Glutamatergic neuron (in vitro differentiated cells): ENCODE data around the gene APBA3. TPM values are rescaled to one million over a fixed set of nuclear protein-coding genes. Genes with fewer than 3 reads are reported as not detected.

Experiments
- DNase-seq: peaks from one replicate; pipeline ENCODE4 v3.0.0; 2022
- H3K27ac Mint-ChIP-seq: one replicate; pipeline ENCODE4 v1.8.0; 2020; ENCODE audit warnings: mild to moderate bottlenecking, mixed read lengths, inconsistent platforms; ENCODE audit not compliant: unreplicated experiment
- H3K27me3 Mint-ChIP-seq: one replicate; pipeline ENCODE4 v1.8.0; 2020; ENCODE audit warnings: mild to moderate bottlenecking, moderate library complexity, mixed read lengths, inconsistent platforms; ENCODE audit not compliant: unreplicated experiment
- H3K36me3 Mint-ChIP-seq: one replicate; pipeline ENCODE4 v1.8.0; 2020; ENCODE audit warnings: mild to moderate bottlenecking, mixed read lengths, inconsistent platforms; ENCODE audit not compliant: unreplicated experiment
- H3K4me1 Mint-ChIP-seq: one replicate; pipeline ENCODE4 v1.8.0; 2020; ENCODE audit warnings: mild to moderate bottlenecking, low read depth, mixed read lengths, inconsistent platforms; ENCODE audit not compliant: unreplicated experiment
- H3K4me3 Mint-ChIP-seq: one replicate; pipeline ENCODE4 v1.8.0; 2020; ENCODE audit warnings: mild to moderate bottlenecking, mixed read lengths, inconsistent platforms; ENCODE audit not compliant: unreplicated experiment
- H3K9me3 Mint-ChIP-seq: one replicate; pipeline ENCODE4 v1.8.0; 2020; ENCODE audit warnings: mild to moderate bottlenecking, moderate library complexity, mixed read lengths, inconsistent platforms; ENCODE audit not compliant: unreplicated experiment
- total RNA-seq: library from RNA; stranded (reverse); fragmentation: NEBNext Ultra II Directional; extraction: Animal tissue kit (Norgen Biotek cat#: 25700); gene quantifications from one replicate; pipeline ENCODE4 v1.2.1, GENCODE V29; 2021; ENCODE audit not compliant: unreplicated experiment
- TF ChIP-seq, protein P1 (sequence below): fragments of 200-600 bp; sonication (generic); IDR thresholded peaks from one replicate; pipeline ENCODE4 v1.5.0; 2021; ENCODE audit not compliant: partially characterized antibody, unreplicated experiment

APBA3 gene
- total RNA-seq, 1 donor from 2014 or later = 23.3 TPM

DNA sequence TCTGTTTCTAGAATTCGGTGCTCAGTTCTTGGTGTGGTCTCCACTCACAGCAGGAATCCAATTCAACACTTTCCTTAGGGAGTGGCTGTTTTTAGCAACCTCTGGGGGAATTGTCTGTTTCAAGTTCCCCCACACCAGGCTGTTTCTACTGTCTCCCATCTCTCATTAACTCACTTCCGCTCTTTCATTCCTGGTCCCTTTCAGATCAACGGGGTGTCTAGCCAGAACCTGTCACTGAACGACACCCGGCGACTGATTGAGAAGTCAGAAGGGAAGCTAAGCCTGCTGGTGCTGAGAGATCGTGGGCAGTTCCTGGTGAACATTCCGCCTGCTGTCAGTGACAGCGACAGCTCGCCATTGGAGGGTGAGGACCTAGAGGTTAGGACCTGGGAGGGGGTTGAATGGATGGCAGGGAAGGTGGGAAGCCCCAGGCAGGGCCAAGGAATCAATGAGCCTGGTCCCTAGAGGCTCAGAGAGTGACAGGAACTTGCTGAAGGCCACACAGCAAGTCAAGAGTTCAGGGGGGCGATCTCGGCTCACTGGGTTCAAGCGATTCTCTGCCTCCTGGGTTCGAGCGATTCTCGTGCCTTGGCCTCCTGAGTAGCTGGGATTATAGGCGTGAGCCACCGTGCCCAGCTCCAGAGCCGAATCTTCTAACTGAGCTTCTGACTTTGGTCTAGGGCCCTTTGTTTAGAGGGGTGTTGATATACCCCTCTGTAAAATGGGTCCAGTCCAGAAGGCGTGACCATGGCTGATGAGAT, 27.8 kb downstream of the APBA3 start:
- TF ChIP-seq, protein P1, sequence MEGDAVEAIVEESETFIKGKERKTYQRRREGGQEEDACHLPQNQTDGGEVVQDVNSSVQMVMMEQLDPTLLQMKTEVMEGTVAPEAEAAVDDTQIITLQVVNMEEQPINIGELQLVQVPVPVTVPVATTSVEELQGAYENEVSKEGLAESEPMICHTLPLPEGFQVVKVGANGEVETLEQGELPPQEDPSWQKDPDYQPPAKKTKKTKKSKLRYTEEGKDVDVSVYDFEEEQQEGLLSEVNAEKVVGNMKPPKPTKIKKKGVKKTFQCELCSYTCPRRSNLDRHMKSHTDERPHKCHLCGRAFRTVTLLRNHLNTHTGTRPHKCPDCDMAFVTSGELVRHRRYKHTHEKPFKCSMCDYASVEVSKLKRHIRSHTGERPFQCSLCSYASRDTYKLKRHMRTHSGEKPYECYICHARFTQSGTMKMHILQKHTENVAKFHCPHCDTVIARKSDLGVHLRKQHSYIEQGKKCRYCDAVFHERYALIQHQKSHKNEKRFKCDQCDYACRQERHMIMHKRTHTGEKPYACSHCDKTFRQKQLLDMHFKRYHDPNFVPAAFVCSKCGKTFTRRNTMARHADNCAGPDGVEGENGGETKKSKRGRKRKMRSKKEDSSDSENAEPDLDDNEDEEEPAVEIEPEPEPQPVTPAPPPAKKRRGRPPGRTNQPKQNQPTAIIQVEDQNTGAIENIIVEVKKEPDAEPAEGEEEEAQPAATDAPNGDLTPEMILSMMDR = no peak
- Mint-ChIP-seq H3K27me3 (peaks cover 3% of the 10 kb centered on the region), H3K4me1 (peaks cover 4% of the 10 kb centered on the region), H3K4me3 (no peak overlapping the region), H3K9me3 (peaks cover 4% of the 10 kb centered on the region), H3K36me3 (peaks cover 7% of the 10 kb centered on the region), H3K27ac (no peak overlapping the region)
- no peak for DNase-seq

DNA sequence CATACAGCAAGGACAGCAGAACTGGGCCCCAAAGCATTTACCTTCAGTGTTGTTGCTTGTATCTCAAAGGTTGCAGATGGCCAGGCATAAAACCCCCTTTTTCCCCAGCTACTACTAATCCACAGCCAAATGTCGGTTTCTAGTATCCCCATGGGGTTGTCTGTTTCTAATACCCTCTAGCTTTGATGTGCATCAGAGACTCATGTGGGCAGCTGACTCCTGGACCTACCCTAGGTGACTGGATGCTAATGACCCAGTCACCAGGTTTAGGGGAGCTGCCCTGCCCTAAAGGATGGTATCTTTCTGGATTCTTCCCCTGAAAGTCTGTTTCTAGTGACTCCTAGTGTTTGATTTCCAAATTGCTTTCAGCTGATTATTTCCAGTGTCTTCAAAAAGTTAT, 29.4 kb downstream of the APBA3 start:
- no peak overlapping the region for H3K27ac Mint-ChIP-seq
- peaks cover 3% of the 10 kb centered on the region for H3K27me3 Mint-ChIP-seq
- peaks cover 2% of the 10 kb centered on the region for H3K9me3 Mint-ChIP-seq
- no peak overlapping the region for H3K4me3 Mint-ChIP-seq
- TF ChIP-seq, protein P1 = no peak
- peaks cover 7% of the 10 kb centered on the region for H3K36me3 Mint-ChIP-seq
- H3K4me1 Mint-ChIP-seq = peaks cover 1% of the 10 kb centered on the region
- no peak for DNase-seq

DNA sequence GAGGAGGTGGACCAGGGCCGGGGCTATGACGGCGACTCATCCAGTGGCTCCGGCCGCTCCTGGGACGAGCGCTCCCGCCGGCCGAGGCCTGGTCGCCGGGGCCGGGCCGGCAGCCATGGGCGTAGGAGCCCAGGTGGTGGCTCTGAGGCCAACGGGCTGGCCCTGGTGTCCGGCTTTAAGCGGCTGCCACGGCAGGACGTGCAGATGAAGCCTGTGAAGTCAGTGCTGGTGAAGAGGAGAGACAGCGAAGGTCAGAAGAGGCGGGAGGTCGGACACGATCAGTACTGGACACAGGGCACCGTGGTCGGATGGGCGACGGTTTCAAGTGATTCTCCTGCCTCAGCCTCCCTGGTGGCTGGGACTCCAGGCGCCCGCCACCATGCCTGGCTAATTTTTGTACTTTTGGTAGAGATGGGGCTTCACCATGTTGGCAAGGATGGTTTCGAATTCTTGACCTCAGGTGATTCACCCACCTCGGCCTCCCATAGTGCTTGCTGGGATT, 31.0 kb downstream of the APBA3 start:
- TF ChIP-seq, protein P1 = no peak
- Mint-ChIP-seq H3K27me3 (peaks cover 3% of the 10 kb centered on the region), H3K4me3 (no peak overlapping the region), H3K4me1 (peaks cover 1% of the 10 kb centered on the region), H3K27ac (no peak overlapping the region), H3K36me3 (peaks cover 7% of the 10 kb centered on the region), H3K9me3 (peaks cover 2% of the 10 kb centered on the region)
- DNase-seq = no peak

DNA sequence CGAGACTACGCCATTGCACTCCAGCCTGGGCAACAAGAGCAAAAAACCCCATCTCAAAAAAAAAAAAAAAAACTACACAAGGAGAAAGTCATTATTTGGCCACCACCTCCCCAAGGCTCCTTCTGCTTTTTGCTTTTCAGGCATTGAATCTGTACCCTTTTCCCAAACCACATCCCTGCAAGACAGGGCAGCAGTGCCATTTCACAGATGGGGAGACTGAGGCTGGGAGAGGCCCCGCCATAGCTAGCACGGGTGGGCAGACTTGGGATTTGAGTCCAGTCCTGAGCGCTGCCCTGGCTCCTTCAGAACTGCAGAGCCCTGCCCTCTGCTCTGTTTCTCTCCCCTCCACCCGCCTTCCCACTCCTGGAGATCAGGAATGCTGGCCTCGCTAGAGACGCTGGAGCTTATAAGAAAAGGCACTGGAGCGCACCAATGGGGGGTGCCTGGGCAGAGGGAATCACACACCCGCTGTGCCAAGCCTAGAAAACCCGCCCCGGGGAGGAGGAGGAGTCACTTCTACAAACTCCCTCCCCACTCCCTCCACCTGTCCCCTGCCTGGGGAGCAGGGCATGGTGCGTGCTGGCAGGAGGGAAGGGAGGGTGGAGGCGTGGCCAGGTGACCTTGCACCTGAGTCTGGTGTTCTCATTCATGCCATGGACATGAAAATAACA, 35.7 kb downstream of the APBA3 start:
- H3K27me3 Mint-ChIP-seq = peaks cover 1% of the 10 kb centered on the region
- H3K27ac Mint-ChIP-seq = no peak overlapping the region
- no peaks in the 10 kb centered on the region for H3K36me3 Mint-ChIP-seq
- H3K4me1 Mint-ChIP-seq = no peaks in the 10 kb centered on the region
- peaks cover 4% of the 10 kb centered on the region for H3K9me3 Mint-ChIP-seq
- no peak for DNase-seq
- no peak overlapping the region for H3K4me3 Mint-ChIP-seq
- TF ChIP-seq, protein P1 = no peak

DNA sequence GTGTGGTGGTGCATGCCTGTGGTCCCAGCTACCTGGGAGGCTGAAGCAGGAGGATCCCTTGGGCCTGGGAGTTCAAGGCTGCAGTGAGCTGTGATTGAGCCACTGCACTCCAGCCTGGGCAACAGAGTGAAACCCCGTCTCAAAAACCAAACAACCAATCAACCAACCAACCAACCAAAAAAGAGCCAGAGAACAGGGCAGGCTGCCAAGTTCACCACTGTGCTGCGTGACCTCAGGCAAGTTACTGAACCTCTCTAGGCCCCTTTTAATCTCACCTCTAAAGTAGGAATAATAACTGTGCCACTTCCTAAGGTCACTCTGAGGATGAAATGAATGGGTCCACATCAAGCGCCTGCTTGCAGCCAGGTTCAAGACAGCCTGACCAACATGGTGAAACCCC, 36.4 kb downstream of the APBA3 start:
- TF ChIP-seq, protein P1 = no peak
- Mint-ChIP-seq H3K36me3 (no peaks in the 10 kb centered on the region), H3K27me3 (peaks cover 1% of the 10 kb centered on the region), H3K4me3 (no peak overlapping the region), H3K27ac (no peak overlapping the region), H3K4me1 (no peaks in the 10 kb centered on the region), H3K9me3 (peaks cover 4% of the 10 kb centered on the region)
- DNase-seq = no peak
